SKM-1 (cell line): ENCODE data around the gene CMTM1.
"Not testable (repeated sequence)": the region's sequence is repeated elsewhere in the genome, so short reads cannot be mapped to it uniquely, and the experiment has no call there.

Experiments used
- DNase-seq: peaks from one replicate; lab custom pipeline; 2025; ENCODE audit not compliant: unreplicated experiment; lab: John Stamatoyannopoulos, UW

The CMTM1 gene

DNA sequence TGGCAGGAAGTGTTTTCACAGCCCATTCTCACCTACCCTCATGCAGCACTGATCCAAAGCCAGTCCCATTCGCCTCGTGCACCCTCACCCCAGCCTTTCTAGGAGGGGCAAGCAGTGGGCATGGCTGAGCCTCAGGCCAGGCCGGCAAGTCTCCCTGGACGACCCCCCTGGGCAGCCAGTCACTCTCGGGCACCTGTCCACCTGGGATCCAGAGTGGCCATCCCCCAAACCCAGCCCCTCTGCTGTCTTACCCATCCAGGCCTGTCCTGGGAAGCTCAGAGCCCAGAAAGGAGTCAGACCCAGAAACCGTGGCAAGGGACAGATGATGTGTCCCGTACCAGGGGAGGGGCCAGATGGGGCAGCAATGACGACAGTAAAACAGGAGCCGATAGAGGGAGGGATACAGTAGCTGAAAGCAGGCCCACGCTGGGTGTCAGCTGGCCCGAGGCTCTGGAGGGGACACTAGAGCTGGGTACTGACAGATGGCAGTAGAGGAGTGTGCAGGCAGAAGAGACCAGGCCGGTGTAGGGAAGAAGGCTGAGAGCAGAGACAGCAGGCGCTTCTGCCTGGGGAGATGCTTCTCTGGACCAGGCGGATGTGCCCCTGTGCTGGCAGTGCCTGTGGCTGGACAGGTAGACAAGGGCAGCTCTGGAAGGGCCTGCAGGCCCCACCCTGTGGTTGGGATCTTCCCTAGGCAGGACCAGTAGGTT lies 44.0 kb downstream of the CMTM1 start:
- no peak for DNase-seq

- DNase-seq, result not testable (repeated sequence)
Measured at GRCh38 chr16:66611911-66612310, 45.7 kb downstream of the CMTM1 start.

DNA sequence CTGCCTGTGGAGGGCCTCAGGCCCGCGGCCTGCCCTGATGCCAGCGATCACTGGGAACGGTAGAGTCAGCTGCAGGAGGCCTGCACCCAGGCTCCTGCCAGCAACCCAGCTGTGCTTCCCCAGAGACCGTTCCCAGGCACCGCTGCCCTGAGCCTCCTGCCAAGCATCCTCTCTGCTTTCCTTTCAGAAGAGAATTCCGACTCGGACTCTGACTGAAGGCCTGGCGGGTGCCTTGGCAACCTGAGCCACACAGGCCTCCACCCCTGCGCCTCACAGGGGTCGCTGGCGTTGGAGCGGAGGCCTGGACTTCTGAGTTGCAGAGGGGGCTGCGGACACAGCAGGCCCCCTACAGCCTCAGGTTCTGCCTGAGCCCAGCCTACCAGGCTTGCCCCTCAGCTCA lies 46.2 kb downstream of the CMTM1 start:
- DNase-seq, result no peak

- no peak for DNase-seq
Measured at GRCh38 chr16:66614161-66614802, 48.0 kb downstream of the CMTM1 start.

DNA sequence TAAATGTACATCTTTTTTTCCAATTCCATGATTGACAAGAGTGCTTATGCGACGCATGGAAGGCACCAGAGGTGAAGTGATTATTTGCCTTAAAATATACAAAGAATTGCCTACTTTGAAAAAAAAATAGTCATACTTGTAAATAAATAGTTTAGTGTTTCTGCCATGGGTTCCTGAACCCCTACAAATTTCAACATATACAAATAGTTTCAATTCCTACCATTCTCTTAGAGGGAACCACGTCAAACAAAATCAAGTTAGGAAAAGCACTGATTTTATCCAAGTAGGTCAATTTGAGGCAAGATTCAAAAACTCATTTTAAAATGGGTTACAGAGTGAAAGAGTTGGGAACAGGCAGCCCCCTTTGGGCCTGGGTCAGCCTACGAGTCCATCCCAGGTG lies 49.9 kb downstream of the CMTM1 start:
- DNase-seq, result no peak

GRCh38 chr16:66616592-66616991 lies 50.4 kb downstream of the CMTM1 start:
- no peak for DNase-seq

DNA sequence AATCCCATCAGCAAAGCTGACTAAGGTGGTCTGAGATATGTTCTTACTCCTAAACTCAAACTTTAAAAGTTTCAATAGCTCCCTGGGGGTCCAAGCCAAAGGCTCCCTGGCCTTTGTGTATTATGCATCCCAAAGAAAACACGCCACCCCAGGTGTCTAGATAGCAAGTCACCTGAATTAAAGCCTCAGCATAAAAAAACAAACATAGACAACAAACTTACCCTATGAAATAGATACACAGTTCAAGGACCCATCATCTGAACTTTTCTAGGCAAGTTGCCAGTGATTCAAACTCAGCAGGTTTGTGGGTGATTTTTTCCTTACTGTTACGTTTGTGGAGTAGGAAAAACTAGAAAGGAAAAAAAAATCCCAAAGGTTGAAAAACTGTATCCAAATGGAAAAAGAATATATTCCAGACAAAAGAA lies 50.8 kb downstream of the CMTM1 start:
- DNase-seq, result no peak

GRCh38 chr16:66617728-66618127 lies 51.5 kb downstream of the CMTM1 start:
- no peak for DNase-seq

DNA sequence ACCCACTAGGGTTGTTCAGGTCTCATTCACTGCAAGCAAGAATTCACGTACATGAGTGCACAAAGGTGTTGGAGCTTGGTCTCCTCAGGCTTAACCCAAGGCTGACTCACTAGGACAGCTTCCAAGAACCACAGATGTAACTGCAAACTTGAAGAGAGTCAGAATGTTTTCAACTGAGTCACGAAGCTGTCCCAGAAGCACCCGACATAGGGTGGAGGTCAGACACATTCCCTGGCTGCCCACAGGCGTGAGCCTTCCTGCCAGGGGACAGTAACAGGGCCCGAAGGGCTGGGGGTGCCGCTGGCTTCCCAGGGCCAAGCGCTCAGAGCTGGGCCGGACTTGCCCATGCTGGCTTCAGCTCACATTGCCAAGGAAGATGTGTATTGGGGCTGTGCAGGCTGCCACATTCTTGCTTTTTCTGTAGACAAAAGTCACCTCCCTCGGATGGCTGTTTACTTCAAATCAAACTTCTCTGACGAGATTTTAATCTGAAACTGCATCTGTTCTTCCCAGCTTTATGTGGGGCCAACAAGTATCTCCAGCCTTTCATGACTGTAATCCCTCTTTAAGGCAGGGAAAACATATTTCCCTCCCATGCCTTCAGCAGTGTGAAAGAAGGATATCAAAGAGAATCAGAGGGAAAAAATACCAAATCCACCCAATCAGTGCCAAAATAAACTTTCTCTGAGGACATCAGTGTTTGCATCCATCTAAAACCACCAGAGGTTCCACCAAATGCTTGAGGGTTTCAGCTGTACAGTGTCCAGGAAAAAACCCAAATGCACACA lies 52.5 kb downstream of the CMTM1 start:
- DNase-seq, result no peak

- DNase-seq, result peak; percentile 30
Measured at GRCh38 chr16:66619534-66620428, 53.5 kb downstream of the CMTM1 start.

DNA sequence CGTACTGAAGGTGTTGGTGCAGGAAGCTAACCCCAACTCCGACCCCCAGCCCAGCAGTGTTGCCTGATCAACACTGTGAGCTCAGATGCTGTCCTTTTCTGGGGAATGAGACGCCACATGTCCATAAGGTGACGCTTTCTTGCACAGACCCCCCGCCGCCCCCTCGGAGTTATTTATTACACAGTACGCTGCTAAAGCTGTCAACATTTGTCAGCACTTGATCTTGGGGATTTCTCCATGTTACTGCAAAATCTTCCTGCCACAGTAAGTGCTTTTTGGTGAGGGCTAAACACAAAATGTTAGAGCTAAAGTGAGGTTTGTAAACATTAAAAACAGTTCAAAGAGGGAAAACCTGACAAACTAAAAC lies 54.2 kb downstream of the CMTM1 start:
- DNase-seq, result no peak

- DNase-seq, result no peak
Measured at GRCh38 chr16:66621973-66622372, 55.7 kb downstream of the CMTM1 start.

DNA sequence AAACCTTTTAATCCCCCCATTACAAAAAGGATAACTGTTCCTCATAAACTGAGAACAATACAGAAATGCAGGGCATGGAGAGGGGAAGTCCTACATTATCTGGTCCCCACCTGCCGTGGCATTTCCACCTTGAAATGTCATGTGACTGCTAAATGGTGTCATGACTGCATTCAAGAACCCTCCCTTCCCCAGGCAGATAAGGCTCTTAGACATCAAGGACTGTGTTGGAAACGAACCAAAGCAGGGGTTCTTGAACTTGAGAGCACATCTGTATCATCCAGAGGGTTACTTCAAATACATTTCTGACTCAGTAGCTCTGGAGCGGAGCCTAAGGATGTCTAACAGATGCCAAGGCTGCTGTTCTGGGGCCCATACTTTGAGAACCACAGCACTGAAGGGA lies 56.6 kb downstream of the CMTM1 start:
- no peak for DNase-seq

GRCh38 chr16:66623755-66624154 lies 57.5 kb downstream of the CMTM1 start:
- DNase-seq, result no peak

GRCh38 chr16:66627611-66628378 lies 61.6 kb downstream of the CMTM1 start:
- DNase-seq, result not testable (repeated sequence)
